ENCODE data around the gene ZNF785.
"Not testable (repeated sequence)": the region's sequence is repeated elsewhere in the genome, so short reads cannot be mapped to it uniquely, and the experiment has no call there.

- TF ChIP-seq CTCF, POLR2A (IDR thresholded peaks at IDR 0.05): not testable (repeated sequence)
Observed at GRCh38 chr16:30590869-30591268, 5.4 kb upstream of the ZNF785 start.
